Fibroblast of villous mesenchyme (primary cell): ENCODE measurements around the gene SOX5. TPM values are rescaled to one million over a fixed set of nuclear protein-coding genes. Genes with fewer than 3 reads are reported as not detected.
"Not testable (repeated sequence)": the region's sequence is repeated elsewhere in the genome, so short reads cannot be mapped to it uniquely, and the experiment has no call there.

ENCODE experiments used
- DNase-seq: peaks from one replicate; pipeline ENCODE4 v3.0.0-alpha.2; 2010; ENCODE audit warnings: low read depth
- H3K4me3 ChIP-seq: 2 replicates; pipeline ENCODE4 v1.5.1; 2011; ENCODE audit warnings: low read depth, mild to moderate bottlenecking, low read length
- CTCF ChIP-seq: IDR thresholded peaks from 2 replicates; pipeline ENCODE4 v1.5.1; 2012; ENCODE audit warnings: low read depth, mild to moderate bottlenecking, low read length; ENCODE audit not compliant: insufficient read depth
- total RNA-seq: library from RNA; depleted of rRNA; stranded (reverse); fragments of >200 nt; gene quantifications from 2 replicates; pipeline ENCODE4 v1.2.3, GENCODE V29; 2012

SOX5 gene
- total RNA-seq, 1 donor, result 13.8 TPM

- no peak for DNase-seq
- no peak for TF ChIP-seq CTCF
- no peak overlapping the region for H3K4me3 ChIP-seq
Measured at GRCh38 chr12:23885394-23885793, 64.1 kb downstream of the SOX5 start.

- TF ChIP-seq CTCF, result no peak
Measured at GRCh38 chr12:23884909-23885308, 64.6 kb downstream of the SOX5 start.

GRCh38 chr12:23880988-23881387 lies 68.5 kb downstream of the SOX5 start:
- TF ChIP-seq CTCF, result no peak
- no peak overlapping the region for H3K4me3 ChIP-seq
- no peak for DNase-seq

More at GRCh38 chr12:23884909-23885308, 64.6 kb downstream of the SOX5 start:
- no peak overlapping the region for H3K4me3 ChIP-seq
- no peak for DNase-seq

GRCh38 chr12:23876618-23877017 lies 72.9 kb downstream of the SOX5 start:
- not testable (repeated sequence) for H3K4me3 ChIP-seq, DNase-seq

- no peak overlapping the region for H3K4me3 ChIP-seq
- TF ChIP-seq CTCF, result no peak
- no peak for DNase-seq
Measured at GRCh38 chr12:23867794-23868193, 81.7 kb downstream of the SOX5 start.

- no peak for TF ChIP-seq CTCF
- no peak for DNase-seq
- no peak overlapping the region for H3K4me3 ChIP-seq
Measured at GRCh38 chr12:23862701-23863100, 86.8 kb downstream of the SOX5 start.

GRCh38 chr12:23860019-23860418 lies 89.5 kb downstream of the SOX5 start:
- no peak overlapping the region for H3K4me3 ChIP-seq
- DNase-seq, result no peak
- TF ChIP-seq CTCF, result no peak
